Measurements from ENCODE around the gene NHLRC4. TPM values are rescaled to one million over a fixed set of nuclear protein-coding genes. Genes with fewer than 3 reads are reported as not detected.
A peak's percentile ranks its signal among the peaks of the same experiment; 100 is the strongest.

NHLRC4 gene
- total RNA-seq, 1 donor from 2014 or later, result 1.4 TPM

DNA sequence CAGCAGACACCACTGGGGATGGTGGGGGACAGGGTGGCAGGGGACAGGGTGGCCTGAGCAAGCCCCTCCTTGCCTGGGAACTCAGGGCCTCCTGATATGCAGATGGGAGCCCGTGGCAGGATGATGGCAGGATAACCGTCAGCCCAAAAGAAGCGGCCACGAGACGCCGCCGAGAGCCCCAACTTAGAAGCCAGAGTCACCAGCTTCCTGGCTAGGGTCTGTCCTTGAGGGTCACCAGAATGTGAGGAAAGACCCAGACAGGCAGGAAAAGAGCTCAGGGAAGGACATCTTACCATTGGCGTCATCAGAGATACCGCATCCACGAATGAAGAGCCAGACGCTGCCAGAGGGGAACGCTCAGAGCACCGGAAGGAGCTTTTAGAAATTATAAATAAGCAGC is 42.5 kb downstream of the NHLRC4 start:
- H3K4me1 Mint-ChIP-seq (ENCODE audit: low read depth), result peaks cover 4% of the 10 kb centered on the region
- TF ChIP-seq, protein P1, sequence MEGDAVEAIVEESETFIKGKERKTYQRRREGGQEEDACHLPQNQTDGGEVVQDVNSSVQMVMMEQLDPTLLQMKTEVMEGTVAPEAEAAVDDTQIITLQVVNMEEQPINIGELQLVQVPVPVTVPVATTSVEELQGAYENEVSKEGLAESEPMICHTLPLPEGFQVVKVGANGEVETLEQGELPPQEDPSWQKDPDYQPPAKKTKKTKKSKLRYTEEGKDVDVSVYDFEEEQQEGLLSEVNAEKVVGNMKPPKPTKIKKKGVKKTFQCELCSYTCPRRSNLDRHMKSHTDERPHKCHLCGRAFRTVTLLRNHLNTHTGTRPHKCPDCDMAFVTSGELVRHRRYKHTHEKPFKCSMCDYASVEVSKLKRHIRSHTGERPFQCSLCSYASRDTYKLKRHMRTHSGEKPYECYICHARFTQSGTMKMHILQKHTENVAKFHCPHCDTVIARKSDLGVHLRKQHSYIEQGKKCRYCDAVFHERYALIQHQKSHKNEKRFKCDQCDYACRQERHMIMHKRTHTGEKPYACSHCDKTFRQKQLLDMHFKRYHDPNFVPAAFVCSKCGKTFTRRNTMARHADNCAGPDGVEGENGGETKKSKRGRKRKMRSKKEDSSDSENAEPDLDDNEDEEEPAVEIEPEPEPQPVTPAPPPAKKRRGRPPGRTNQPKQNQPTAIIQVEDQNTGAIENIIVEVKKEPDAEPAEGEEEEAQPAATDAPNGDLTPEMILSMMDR (IDR thresholded peaks at IDR 0.05; ENCODE audit: unreplicated experiment), result no peak
- DNase-seq (ENCODE audit: low spot score, unreplicated experiment), result no peak
- H3K9me3 Mint-ChIP-seq (ENCODE audit: low read depth), result peaks cover 6% of the 10 kb centered on the region
- H3K36me3 Mint-ChIP-seq (ENCODE audit: insufficient read depth), result peaks cover 16% of the 10 kb centered on the region
- H3K4me3 Mint-ChIP-seq (ENCODE audit: low read depth), result no peak overlapping the region
- H3K27ac Mint-ChIP-seq, result peak overlapping the region; percentile 83
- H3K27me3 Mint-ChIP-seq, result no peaks in the 10 kb centered on the region

DNA sequence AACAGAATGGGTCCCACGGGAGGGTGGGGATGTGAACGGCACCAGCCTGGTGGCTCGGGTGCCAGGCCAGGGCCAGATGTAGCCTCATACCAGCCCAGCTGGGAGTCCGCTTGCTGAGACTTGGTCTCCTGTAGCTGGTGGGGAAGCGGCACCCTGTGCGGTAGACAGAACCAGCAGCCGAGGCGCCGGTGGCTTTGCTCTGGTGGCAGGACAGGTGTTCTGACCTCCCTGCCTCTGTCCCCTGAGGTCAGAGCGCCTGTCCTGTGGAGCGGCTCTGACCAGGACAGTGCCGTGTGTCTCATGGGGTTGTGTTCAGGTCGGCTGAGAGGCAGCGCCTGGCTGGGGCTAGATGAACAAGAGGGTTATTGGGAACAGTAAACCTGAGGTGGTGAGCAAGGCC is 43.2 kb downstream of the NHLRC4 start:
- TF ChIP-seq, protein P1 (IDR thresholded peaks at IDR 0.05; ENCODE audit: unreplicated experiment), result no peak
- H3K4me1 Mint-ChIP-seq (ENCODE audit: low read depth), result peaks cover 4% of the 10 kb centered on the region
- H3K4me3 Mint-ChIP-seq (ENCODE audit: low read depth), result no peak overlapping the region
- H3K27me3 Mint-ChIP-seq, result no peaks in the 10 kb centered on the region
- no peak overlapping the region for H3K27ac Mint-ChIP-seq
- peaks cover 17% of the 10 kb centered on the region for H3K36me3 Mint-ChIP-seq (ENCODE audit: insufficient read depth)
- DNase-seq (ENCODE audit: low spot score, unreplicated experiment), result no peak
- H3K9me3 Mint-ChIP-seq (ENCODE audit: low read depth), result peaks cover 3% of the 10 kb centered on the region

DNA sequence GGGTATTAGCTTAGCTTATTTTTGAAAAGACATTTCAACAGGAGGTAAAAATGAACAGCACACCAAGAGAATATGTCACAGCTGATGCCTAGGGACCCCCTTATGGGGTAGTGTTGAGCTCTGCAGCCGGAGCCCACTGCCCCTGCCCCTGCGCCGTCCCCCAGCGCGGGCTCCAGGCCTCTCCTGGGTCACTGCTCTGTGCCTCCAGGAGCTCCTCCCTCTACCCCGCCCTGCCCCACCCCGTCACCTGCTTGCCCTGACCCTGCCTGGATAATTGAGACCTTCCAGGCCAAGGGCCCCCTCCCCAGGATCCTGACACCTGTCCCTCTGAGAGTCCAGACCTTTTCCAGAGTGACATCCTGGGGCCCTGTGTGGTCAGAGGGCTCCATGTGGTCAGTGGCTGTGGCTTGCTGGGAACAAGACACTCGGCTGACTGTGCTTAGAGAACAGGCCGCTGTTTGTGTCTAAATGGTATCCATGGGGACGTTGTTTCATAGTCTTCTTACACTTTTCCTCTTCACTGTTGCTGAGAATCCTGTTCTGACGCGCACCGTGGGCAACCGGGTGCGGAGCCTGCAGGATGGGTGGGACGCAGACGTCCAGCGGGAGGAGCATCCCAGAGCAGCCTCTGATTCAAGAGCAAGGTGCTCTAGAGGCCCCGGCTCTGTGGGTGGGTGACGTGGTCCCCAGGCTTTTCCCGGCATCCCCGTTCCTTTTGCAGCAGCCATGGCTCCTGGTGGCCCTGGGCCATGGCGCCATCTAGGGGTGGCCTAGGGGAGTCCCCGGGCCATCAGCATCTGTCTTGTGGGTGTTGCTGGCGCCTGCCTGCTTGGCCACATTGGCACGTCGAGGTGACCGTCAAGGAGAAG is 43.9 kb downstream of the NHLRC4 start:
- DNase-seq (ENCODE audit: low spot score, unreplicated experiment), result no peak
- Mint-ChIP-seq H3K4me3 (ENCODE audit: low read depth) (no peak overlapping the region), H3K4me1 (ENCODE audit: low read depth) (peaks cover 4% of the 10 kb centered on the region), H3K27me3 (no peaks in the 10 kb centered on the region), H3K36me3 (ENCODE audit: insufficient read depth) (peaks cover 14% of the 10 kb centered on the region), H3K27ac (peak overlapping the region; percentile 89), H3K9me3 (ENCODE audit: low read depth) (no peaks in the 10 kb centered on the region)
- TF ChIP-seq, protein P1 (IDR thresholded peaks at IDR 0.05; ENCODE audit: unreplicated experiment), result peak; percentile 60

DNA sequence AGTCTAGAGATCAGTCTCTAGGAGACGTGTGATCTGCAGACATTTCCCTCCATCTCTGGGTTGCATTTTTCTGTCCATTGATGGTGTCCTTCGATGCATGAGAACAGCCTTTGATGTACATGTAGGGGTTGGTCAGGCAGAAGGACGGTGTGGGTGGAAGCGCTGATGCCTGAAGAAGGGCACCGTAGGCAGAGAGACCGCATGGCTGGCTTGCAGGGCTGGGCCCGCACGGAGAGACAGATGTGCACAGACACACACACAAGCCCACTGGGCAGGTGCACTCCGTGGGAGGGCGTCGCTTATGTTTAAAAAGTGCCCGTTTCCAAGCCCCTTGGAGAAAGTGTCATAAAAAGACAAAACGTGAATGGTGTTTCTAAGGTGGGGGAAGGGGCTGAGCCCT is 48.3 kb downstream of the NHLRC4 start:
- Mint-ChIP-seq H3K27me3 (no peaks in the 10 kb centered on the region), H3K36me3 (ENCODE audit: insufficient read depth) (peaks cover 11% of the 10 kb centered on the region), H3K4me3 (ENCODE audit: low read depth) (no peak overlapping the region), H3K4me1 (ENCODE audit: low read depth) (peaks cover 2% of the 10 kb centered on the region), H3K9me3 (ENCODE audit: low read depth) (no peaks in the 10 kb centered on the region), H3K27ac (no peak overlapping the region)
- DNase-seq (ENCODE audit: low spot score, unreplicated experiment), result no peak
- TF ChIP-seq, protein P1 (IDR thresholded peaks at IDR 0.05; ENCODE audit: unreplicated experiment), result no peak

DNA sequence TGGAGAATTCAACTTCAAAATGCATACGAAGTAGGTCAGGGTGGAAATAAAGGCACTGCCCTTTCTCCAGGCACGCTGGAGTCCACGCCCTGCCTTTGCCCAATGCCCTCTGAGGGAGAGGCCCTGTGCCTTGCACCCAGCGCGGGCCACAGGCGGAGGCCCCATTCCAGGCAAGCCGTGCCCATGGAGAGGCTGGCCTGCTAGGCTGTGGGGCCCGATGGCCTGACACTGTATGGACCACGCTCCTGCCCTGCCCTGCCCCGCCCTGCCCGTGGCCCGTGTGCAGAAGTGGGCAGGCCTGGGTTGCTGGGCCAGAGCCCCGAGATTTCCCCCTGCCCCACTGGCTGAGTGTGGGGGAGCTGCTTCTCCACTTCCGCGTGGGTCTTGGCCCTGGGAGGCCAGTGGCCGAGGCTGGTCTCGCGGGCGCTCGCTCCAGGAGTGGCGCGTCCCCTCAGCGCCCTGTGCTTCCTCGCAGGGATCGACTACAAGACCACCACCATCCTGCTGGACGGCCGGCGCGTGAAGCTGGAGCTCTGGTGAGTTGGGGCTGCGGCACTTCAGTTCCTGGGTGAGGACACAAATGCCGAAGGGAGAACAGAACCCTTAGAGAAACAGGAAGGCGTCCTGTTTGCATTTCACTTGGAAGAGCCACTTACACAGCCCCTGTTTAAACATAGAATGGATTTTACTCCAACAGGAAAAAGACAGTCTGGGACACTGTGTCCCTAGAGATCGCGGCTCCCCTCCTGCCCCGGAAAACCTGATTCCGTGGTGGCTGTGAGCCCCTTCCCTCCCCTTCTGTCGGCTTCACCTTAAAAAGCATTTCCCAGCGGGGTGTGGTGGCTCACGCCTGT is 50.2 kb downstream of the NHLRC4 start:
- no peak overlapping the region for H3K27ac Mint-ChIP-seq
- H3K9me3 Mint-ChIP-seq (ENCODE audit: low read depth), result no peaks in the 10 kb centered on the region
- DNase-seq (ENCODE audit: low spot score, unreplicated experiment), result no peak
- TF ChIP-seq, protein P1 (IDR thresholded peaks at IDR 0.05; ENCODE audit: unreplicated experiment), result no peak
- no peak overlapping the region for H3K4me3 Mint-ChIP-seq (ENCODE audit: low read depth)
- no peaks in the 10 kb centered on the region for H3K27me3 Mint-ChIP-seq
- H3K36me3 Mint-ChIP-seq (ENCODE audit: insufficient read depth), result peaks cover 11% of the 10 kb centered on the region
- no peaks in the 10 kb centered on the region for H3K4me1 Mint-ChIP-seq (ENCODE audit: low read depth)

All from progenitor cell of endocrine pancreas (in vitro differentiated cells).